ENCODE data around the gene UBXN11.
A peak's percentile ranks its signal among the peaks of the same experiment; 100 is the strongest.

The UBXN11 gene

GRCh38 chr1:26268290-26269197, 37.9 kb downstream of the UBXN11 start:
- DNase-seq (ENCODE audit: low spot score), result no peak

- DNase-seq (ENCODE audit: low spot score), result no peak
Measured at GRCh38 chr1:26265405-26265804, 41.0 kb downstream of the UBXN11 start.

GRCh38 chr1:26263212-26263611, 43.2 kb downstream of the UBXN11 start:
- no peak for DNase-seq (ENCODE audit: low spot score)

DNA sequence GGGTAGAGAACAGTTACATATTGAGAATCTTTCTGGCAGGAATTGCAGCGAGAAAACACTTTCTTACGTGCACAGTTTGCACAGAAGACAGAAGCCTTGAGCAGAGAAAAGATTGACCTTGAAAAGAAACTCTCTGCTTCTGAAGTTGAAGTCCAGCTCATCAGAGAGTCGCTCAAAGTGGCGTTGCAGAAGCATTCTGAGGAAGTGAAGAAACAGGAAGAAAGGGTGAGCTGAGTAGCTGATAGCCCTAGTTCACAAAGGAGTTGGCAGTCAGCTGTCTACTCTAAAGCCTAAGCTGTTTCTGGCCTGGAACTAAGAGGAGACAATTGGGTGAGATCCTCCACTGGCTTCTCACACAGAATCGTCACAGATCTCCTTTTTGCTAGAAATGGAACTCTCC, 46.9 kb downstream of the UBXN11 start:
- no peak for DNase-seq (ENCODE audit: low spot score)

DNA sequence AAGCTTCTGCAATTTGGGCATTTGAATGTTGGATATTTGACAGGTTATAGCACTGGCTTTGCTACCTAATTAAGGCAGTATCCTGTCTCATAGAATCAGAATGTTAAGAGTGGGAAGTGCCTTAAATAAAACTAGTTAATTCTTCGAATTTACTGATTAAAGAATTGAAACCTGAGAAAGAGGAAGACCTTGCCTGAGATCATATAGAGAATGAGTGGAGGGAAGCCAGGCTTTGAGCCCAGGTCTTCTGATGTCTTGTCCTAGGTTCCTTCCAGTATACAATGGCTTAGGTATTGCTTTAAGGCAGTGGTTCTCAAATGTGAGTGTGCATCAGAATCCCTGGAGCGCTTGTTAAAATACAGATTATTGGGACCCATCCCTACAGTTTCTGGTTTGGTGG, 47.4 kb downstream of the UBXN11 start:
- no peak for DNase-seq (ENCODE audit: low spot score)

GRCh38 chr1:26257222-26257621, 49.2 kb downstream of the UBXN11 start:
- DNase-seq (ENCODE audit: low spot score), result no peak

- DNase-seq (ENCODE audit: low spot score), result no peak
Measured at GRCh38 chr1:26254404-26254803, 52.0 kb downstream of the UBXN11 start.

DNA sequence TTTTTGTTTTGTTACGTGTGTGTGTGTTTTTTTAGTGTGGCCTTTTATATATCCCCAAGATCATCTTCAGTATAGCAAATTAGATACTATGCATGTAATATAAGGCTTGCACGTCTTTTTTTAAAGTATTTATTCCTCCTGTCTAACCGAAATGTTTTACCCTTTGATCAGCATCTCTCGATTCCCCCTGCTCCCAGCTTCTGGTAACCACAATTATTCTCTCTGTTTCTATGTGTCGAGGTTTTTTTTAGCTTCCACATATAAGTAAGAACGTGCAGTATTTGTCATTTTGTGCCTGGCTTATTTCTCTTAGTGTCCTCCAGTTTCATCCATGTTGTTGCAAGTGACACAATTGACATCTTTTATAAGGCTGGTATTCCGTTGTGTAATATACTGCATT, 53.7 kb downstream of the UBXN11 start:
- no peak for DNase-seq (ENCODE audit: low spot score)

DNA sequence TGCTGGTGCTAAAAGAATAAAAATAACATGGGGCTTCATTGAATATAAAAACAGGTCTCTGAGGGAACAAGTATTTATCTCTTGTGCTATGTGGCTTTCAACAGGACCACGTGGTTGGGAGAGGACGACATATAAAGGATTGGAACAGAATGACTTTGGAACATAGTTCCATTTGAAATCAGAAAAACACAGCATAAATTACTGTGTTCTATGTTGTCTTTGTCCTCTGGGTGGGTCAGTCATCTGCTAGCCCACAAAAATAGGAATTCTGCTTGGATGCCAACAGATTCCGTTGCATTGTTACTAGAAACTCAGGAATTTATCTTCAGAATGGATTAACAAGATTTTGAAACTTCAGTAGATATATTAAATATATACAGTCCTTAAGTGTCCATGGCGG, 66.5 kb downstream of the UBXN11 start:
- no peak for DNase-seq (ENCODE audit: low spot score)

GRCh38 chr1:26237230-26237966, 69.0 kb downstream of the UBXN11 start:
- no peak for DNase-seq (ENCODE audit: low spot score)

GRCh38 chr1:26234644-26235370, 71.6 kb downstream of the UBXN11 start:
- DNase-seq (ENCODE audit: low spot score), result peak; percentile 32

DNA sequence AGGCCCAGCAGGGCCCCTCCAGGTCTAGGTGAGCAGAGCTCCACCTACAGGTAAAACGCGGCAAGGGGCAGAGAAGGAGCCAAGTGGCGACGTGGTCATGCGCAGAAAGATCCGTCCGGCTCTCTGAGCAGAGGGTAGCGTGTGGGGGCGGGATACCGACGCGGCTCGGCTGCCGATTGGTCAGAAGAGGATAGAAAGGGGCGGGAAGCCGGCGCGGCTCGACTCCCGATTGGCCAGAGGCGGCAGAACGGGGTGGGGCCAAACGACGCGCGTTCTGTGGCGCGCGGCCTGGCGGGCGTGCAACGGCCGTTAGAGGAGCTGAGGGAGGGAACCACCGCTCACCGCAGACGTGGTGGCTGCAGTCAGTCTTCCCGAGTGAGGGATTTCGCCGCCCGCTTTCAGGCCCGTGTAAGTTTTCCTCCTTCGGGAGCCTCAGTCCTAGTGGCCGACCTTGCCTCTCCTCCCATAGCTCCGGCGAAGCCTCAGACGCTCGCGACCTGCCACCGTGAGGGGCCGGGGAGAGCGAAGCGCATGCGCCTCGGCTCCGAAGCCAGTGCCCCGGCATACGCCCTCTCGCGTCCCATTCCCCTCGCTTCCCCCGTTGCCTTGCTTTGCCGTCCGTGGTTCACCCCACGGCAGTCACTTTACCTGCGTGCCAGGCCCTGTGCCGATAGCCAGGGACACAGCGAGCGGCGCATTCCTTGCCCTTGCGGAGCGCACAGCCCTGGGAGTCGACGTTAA, 72.4 kb downstream of the UBXN11 start, which contains the start of gene CEP85:
TSS of gene CEP85 (plus strand) at position 298 of the 741 bp plus-strand sequence. CDS start 5,584 bp downstream, outside the sequence.
- DNase-seq (ENCODE audit: low spot score), result peak; percentile 98

Data from kidney tubule cell (primary cell).